ENCODE measurements around the gene PLVAP. TPM values are rescaled to one million over a fixed set of nuclear protein-coding genes. Genes with fewer than 3 reads are reported as not detected.
A peak's percentile ranks its signal among the peaks of the same experiment; 100 is the strongest.
"Not testable (repeated sequence)": the region's sequence is repeated elsewhere in the genome, so short reads cannot be mapped to it uniquely, and the experiment has no call there.

The PLVAP gene
- total and polyA plus RNA-seq, 12 donors: 27.9 to 381 (median 84.0) TPM

DNA sequence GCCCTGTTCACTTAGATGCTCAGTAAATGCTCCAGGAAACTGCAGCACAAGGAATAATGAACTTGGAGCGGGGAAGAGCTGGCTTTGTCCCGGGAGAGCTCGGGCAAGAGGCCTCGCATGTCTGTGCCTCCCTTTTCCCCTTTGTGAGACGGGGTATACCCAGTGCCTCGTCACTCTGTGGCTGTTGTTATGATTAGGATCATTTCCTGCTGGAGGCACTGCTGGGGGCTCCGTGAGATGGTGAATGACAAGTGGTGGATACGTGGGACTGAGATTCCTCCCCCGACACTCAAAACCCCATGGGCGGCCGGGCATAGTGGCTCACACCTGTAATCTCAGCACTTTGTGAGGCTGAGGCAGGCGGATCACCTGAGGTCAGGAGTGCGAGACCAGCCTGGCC is 1.1 kb upstream of the PLVAP start:
- TF ChIP-seq, protein P1, sequence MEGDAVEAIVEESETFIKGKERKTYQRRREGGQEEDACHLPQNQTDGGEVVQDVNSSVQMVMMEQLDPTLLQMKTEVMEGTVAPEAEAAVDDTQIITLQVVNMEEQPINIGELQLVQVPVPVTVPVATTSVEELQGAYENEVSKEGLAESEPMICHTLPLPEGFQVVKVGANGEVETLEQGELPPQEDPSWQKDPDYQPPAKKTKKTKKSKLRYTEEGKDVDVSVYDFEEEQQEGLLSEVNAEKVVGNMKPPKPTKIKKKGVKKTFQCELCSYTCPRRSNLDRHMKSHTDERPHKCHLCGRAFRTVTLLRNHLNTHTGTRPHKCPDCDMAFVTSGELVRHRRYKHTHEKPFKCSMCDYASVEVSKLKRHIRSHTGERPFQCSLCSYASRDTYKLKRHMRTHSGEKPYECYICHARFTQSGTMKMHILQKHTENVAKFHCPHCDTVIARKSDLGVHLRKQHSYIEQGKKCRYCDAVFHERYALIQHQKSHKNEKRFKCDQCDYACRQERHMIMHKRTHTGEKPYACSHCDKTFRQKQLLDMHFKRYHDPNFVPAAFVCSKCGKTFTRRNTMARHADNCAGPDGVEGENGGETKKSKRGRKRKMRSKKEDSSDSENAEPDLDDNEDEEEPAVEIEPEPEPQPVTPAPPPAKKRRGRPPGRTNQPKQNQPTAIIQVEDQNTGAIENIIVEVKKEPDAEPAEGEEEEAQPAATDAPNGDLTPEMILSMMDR (IDR thresholded peaks at IDR 0.05): no peak
- no peak for TF ChIP-seq POLR2A (IDR thresholded peaks at IDR 0.05)
- Histone ChIP-seq H3K9me3 (replicated peaks in 1 of 3) (no peaks in the 10 kb centered on the region), H3K4me1 (replicated peaks in 1 of 2) (peaks cover 9 to 10% of the 10 kb centered on the region in 2 donors), H3K36me3 (replicated peaks in 1 of 2) (no peaks in the 10 kb centered on the region), H3K4me3 (no peak overlapping the region), H3K27ac (no peak overlapping the region), H3K27me3 (no peaks in the 10 kb centered on the region)
- 66 to 84% (median 75%) methylated on average over 8 to 13 of the region's 13 CpGs for WGBS, 4 donors
- intact Hi-C loops (cut with DNase I): no loop called here
- no peak for DNase-seq

DNA sequence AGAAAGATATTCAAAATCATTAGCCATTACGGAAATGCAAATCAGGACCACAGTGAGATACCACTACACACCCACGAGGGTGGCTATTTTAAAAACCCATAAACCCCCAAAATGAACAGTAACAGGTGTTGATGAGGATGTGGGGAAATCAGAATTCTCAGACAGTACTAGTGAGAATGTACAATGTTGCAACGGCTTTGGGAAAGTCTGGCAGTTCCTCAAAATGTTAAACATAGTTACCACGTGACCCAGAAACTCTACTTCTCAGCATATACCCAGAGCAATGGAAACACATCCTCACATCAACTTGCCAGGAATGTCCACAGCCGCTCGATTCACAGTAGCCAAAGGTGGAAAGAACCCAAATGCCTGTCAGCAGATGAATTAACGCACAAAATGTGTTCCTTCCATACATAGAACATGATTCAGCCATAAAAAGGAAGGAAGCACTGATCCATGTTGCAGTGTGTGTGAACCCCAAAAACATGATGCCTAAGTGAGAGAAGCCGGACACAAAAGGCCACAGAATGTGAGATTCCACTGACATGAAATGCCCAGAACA is 7.0 kb downstream of the PLVAP start:
- no peaks in the 10 kb centered on the region for H3K36me3 ChIP-seq (replicated peaks in 1 of 2)
- intact Hi-C loops (cut with DNase I): no loop called here
- peak in 2 of 7 donors; percentile 40 to 48 for DNase-seq
- no peaks in the 10 kb centered on the region for H3K27me3 ChIP-seq
- no peaks in the 10 kb centered on the region for H3K4me1 ChIP-seq (replicated peaks in 1 of 2)
- WGBS, 4 donors: 39 to 63% (median 50%) methylated on average over 8 of the region's 8 CpGs
- no peak overlapping the region for H3K4me3 ChIP-seq
- TF ChIP-seq, protein P1 (IDR thresholded peaks at IDR 0.05): no peak
- TF ChIP-seq POLR2A (IDR thresholded peaks at IDR 0.05): no peak
- H3K9me3 ChIP-seq (replicated peaks in 1 of 3): no peaks in the 10 kb centered on the region
- H3K27ac ChIP-seq: peak overlapping the region in 1 of 5 donors; percentile 44

DNA sequence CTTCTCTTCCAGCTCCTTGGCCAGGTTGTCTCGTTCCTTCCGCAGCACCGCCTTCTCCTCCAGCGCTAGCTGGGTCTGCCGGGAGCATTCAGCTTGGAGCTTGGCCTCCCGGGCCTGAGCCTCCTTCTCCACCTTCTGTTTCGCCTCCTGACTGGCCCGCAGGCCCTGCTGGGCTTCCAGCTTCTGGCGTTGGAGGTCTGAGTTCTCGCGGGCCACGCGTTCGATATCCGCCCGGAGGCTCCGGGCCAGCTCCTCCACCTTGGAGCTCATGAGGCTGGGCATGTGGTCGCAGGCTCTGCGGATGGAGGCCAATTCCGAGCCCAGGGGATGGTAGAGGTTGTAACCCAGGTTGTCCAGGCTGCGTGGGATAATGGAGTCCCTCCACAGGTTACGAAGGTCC is 11.8 kb downstream of the PLVAP start:
- H3K9me3 ChIP-seq (replicated peaks in 1 of 3): no peaks in the 10 kb centered on the region
- no peak overlapping the region for H3K4me3 ChIP-seq
- no peak for DNase-seq
- H3K27ac ChIP-seq: no peak overlapping the region
- no peaks in the 10 kb centered on the region for H3K36me3 ChIP-seq (replicated peaks in 1 of 2)
- intact Hi-C loops (cut with DNase I): no loop called here
- TF ChIP-seq, protein P1 (IDR thresholded peaks at IDR 0.05): no peak
- no peak for TF ChIP-seq POLR2A (IDR thresholded peaks at IDR 0.05)
- H3K27me3 ChIP-seq: no peaks in the 10 kb centered on the region
- WGBS, 4 donors: 91 to 100% (median 93%) methylated on average over 4 to 22 of the region's 22 CpGs
- no peaks in the 10 kb centered on the region for H3K4me1 ChIP-seq (replicated peaks in 1 of 2)

DNA sequence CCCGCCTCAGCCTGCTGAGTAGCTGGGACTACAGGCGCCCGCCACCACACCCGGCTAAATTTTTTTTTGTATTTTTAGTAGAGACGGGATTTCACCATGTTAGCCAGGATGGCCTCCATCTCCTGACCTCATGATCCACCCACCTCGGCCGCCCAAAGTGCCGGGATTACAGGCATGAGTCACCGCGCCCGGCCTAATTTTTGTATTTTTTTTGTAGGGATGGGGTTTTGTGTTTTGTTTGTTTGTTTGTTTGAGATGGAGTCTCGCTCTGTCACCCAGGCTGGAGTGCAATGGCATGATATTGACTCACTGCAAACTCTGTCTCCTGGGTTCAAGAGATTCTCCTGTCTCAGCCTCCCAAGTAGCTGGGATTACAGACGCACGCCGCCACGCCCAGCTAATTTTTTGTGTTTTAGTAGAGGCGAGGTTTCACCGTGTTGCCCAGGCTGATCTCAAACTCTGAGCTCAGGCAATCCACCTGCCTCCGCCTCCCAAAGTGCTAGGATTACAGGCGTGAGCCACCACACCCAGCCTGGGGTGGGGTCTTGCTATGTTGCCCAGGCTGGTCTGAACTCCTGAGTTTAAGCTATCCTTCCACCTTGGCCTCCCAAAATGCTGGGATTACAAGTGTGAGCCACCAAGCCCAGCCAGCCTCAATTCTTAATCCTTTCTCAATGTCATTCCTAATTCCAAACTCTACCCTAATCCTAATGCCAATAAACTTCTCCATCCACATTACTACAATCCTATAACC is 13.1 kb downstream of the PLVAP start:
- H3K9me3 ChIP-seq (replicated peaks in 1 of 3); H3K4me3 ChIP-seq; H3K27me3 ChIP-seq; H3K27ac ChIP-seq; H3K36me3 ChIP-seq (replicated peaks in 1 of 2); H3K4me1 ChIP-seq (replicated peaks in 1 of 2); DNase-seq; intact Hi-C loops (cut with DNase I): not testable (repeated sequence)
- WGBS, 4 donors: 82 to 92% (median 84%) methylated on average over 20 of the region's 20 CpGs

Measured in adrenal gland (tissue), 12 donors.